DND-41 (cell line): ENCODE data around the gene RAD50.

Source experiments
- CTCF ChIP-seq: IDR thresholded peaks from 2 replicates; pipeline ENCODE4 v1.5.1; 2012; ENCODE audit warnings: borderline replicate concordance, low read length, moderate library complexity, mild to moderate bottlenecking; ENCODE audit not compliant: poor library complexity, severe bottlenecking; ENCODE audit errors: extremely low read depth
- EZH2 ChIP-seq: IDR thresholded peaks from 3 replicates; pipeline ENCODE4 v1.6.1; 2012; ENCODE audit warnings: borderline replicate concordance, low read depth, mild to moderate bottlenecking, moderate library complexity, low read length, inconsistent platforms; ENCODE audit not compliant: severe bottlenecking

DNA sequence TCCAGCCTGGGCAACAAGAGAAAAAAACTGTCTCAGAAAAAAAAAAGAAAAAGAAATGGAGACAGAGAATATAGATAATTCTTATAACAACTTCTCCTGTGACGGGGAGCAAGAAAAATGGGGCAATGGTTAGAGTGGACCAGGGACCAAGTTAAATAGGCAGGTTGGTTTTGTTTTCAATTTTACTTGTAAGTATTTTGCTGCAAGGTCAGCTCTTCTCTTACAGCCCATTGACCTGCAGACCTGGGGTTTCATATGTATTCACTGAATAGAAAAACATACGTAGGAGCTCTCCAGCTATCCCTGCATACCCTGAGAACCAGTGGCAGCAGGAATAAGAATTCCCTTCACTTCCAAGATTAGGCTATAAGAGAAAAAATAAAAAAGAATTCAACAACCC is 72.0 kb downstream of the RAD50 start:
- TF ChIP-seq CTCF (no peak), EZH2 (no peak)
